Adrenal gland (tissue), 12 donors: Measurements from ENCODE around the gene MAML2. TPM values are rescaled to one million over a fixed set of nuclear protein-coding genes. Genes with fewer than 3 reads are reported as not detected.

Experiments
- DNase-seq, 7 donors: peaks; one replicate each; pipeline ENCODE4 v3.0.0-alpha.2; 2019 to 2020
- H3K27ac ChIP-seq, 5 donors: fragments of 200-600 bp; sonication (generic) in 4 of 5; 1 replicate in 3 of 5; 2 replicates in 2 of 5; pipeline versions ENCODE4 v1.5.1 to v1.8.0; 2016 to 2020; ENCODE audit warnings: mild to moderate bottlenecking in 1 of 5
- H3K27me3 ChIP-seq: fragments of 200-600 bp; 2 replicates; pipeline ENCODE4 v1.8.0; 2021
- H3K36me3 ChIP-seq, 2 donors: fragments of 200-600 bp; replicated peaks in 1 of 2; 1 replicate in 1 of 2; 2 replicates in 1 of 2; pipeline versions ENCODE4 v1.5.1 to v1.8.0; 2018 to 2022
- H3K4me1 ChIP-seq, 2 donors: fragments of 200-600 bp; replicated peaks in 1 of 2; 1 replicate in 1 of 2; 2 replicates in 1 of 2; pipeline versions ENCODE4 v1.5.1 to v1.8.0; 2018 to 2021
- H3K4me3 ChIP-seq, 4 donors: fragments of 200-600 bp; sonication (generic) in 3 of 4; one replicate each; pipeline ENCODE4 v1.5.1; 2016 to 2018
- H3K9me3 ChIP-seq, 3 donors: fragments of 200-600 bp; sonication (generic) in 1 of 3; replicated peaks in 1 of 3; 1 replicate in 2 of 3; 2 replicates in 1 of 3; pipeline versions ENCODE4 v1.5.1 to v1.8.0; 2016 to 2021
- CTCF ChIP-seq, 6 experiments: fragments of 450-650 bp in 4 of 6; fragments of 200-600 bp in 2 of 6; sonication (generic) in 1 of 6; IDR thresholded peaks; 1 replicate in 5 of 6; 2 replicates in 1 of 6; pipeline versions ENCODE4 v1.5.1 to v1.8.0; 2016 to 2021; ENCODE audit warnings: antibody characterized with exemption in 6 of 6, mild to moderate bottlenecking in 2 of 6, moderate library complexity in 1 of 6
- POLR2A ChIP-seq, 2 donors: fragments of 450-650 bp; IDR thresholded peaks; one replicate each; pipeline ENCODE4 v1.6.1; 2017; ENCODE audit warnings: antibody characterized with exemption in 2 of 2, mild to moderate bottlenecking in 2 of 2, moderate library complexity in 1 of 2
- WGBS, 4 donors: extraction: QIAGEN DNeasy Blood & Tissue Kit in 2 of 4; methylation state at CpG; one replicate each; pipeline versions ENCODE4 v1.1.5 to v1.1.7; 2013 to 2017; 5-methylcytosine and 5-hydroxymethylcytosine counted together
- intact Hi-C, 2 donors: fragments of 100-400 bp; cut with DNase I; formaldehyde crosslinking; loops; one replicate each; pipeline versions ENCODE4 v1.14.1 to v1.15.0; 2022 to 2023
- polyA plus RNA-seq, 3 donors: library from polyadenylated mRNA; stranded (reverse); fragments of 200-250 nt in 2 of 3; fragments of 350-450 nt in 1 of 3; fragmentation: Illumina TruSeq in 1 of 3; extraction: RNeasy Lipid Tissue Mini Kit (QIAGEN cat#74804) in 1 of 3; gene quantifications; one replicate each; pipeline ENCODE4 v1.2.3, GENCODE V29; 2013 to 2014
- total RNA-seq, 9 donors: library from RNA; depleted of rRNA in 4 of 9; stranded (reverse); fragments of >200 nt in 4 of 9; fragments of 120-200 nt in 1 of 9; fragmentation: NEBNext Ultra II Directional in 1 of 9; extraction: Animal tissue kit (Norgen Biotek cat#: 25700) in 1 of 9; gene quantifications; one replicate each; pipeline versions ENCODE4 v1.1.0 to v1.2.4, GENCODE V29; 2013 to 2023
- donor health status: healthy with polysubstance abuse.
- donor health status: Bipolar disorder and iron deficiency.
- donor health status: DM: yes; HTN: yes; CAD: no.
- donor health status: DM: no; HTN: no; CAD: no.
- donor health status: DM: no; HTN: no; CAD: no.
- donor health status: DM: yes; HTN: yes; CAD: no.

MAML2 gene
- total and polyA plus RNA-seq, 12 donors = 1.4 to 19.4 (median 7.6) TPM

- no peaks in the 10 kb centered on the region for H3K27me3 ChIP-seq
- no peaks in the 10 kb centered on the region for H3K36me3 ChIP-seq
- H3K27ac ChIP-seq = peak overlapping the region in 2 of 5 donors; percentile 2 to 25
- H3K4me1 ChIP-seq = peaks cover 0 to 10% of the 10 kb centered on the region in 2 donors
- intact Hi-C loops = no loop called here
- no peaks in the 10 kb centered on the region for H3K9me3 ChIP-seq
- no peak for DNase-seq
- no peak overlapping the region for H3K4me3 ChIP-seq
- WGBS, 4 donors = 43 to 53% (median 49%) methylated on average over 1 of the region's 1 CpG
- no peak for TF ChIP-seq CTCF (IDR thresholded peaks at IDR 0.05)
- no peak for TF ChIP-seq POLR2A (IDR thresholded peaks at IDR 0.05)
Observed at GRCh38 chr11:96324912-96325311, 18.1 kb downstream of the MAML2 start.

- no peaks in the 10 kb centered on the region for H3K9me3 ChIP-seq
- H3K4me3 ChIP-seq = no peak overlapping the region
- H3K27ac ChIP-seq = no peak overlapping the region
- H3K4me1 ChIP-seq = peaks cover 0 to 4% of the 10 kb centered on the region in 2 donors
- no peak for DNase-seq
- TF ChIP-seq CTCF (IDR thresholded peaks at IDR 0.05) = no peak
- intact Hi-C loops = no loop called here
- no peaks in the 10 kb centered on the region for H3K36me3 ChIP-seq
- WGBS, 4 donors = 91 to 96% (median 94%) methylated on average over 6 of the region's 6 CpGs
- H3K27me3 ChIP-seq = no peaks in the 10 kb centered on the region
Observed at GRCh38 chr11:96323642-96323985, 19.4 kb downstream of the MAML2 start.

- no peak for TF ChIP-seq POLR2A (IDR thresholded peaks at IDR 0.05)
- TF ChIP-seq CTCF (IDR thresholded peaks at IDR 0.05) = no peak
- no peaks in the 10 kb centered on the region for H3K9me3 ChIP-seq
- H3K27me3 ChIP-seq = no peaks in the 10 kb centered on the region
- H3K4me1 ChIP-seq = peaks cover 2 to 6% of the 10 kb centered on the region in 2 donors
- no peak for DNase-seq
- no peaks in the 10 kb centered on the region for H3K36me3 ChIP-seq
- H3K4me3 ChIP-seq = no peak overlapping the region
- H3K27ac ChIP-seq = no peak overlapping the region
- 93 to 95% (median 94%) methylated on average over 10 of the region's 10 CpGs for WGBS, 4 donors
- intact Hi-C loops = no loop called here
Observed at GRCh38 chr11:96322775-96323641, 20.0 kb downstream of the MAML2 start.

- 84 to 87% (median 85%) methylated on average over 5 of the region's 5 CpGs for WGBS, 4 donors
- intact Hi-C loops = no loop called here
- H3K4me1 ChIP-seq = peaks cover 4 to 21% of the 10 kb centered on the region in 2 donors
- H3K27me3 ChIP-seq = no peaks in the 10 kb centered on the region
- no peak overlapping the region for H3K4me3 ChIP-seq
- H3K9me3 ChIP-seq = no peaks in the 10 kb centered on the region
- DNase-seq = no peak
- no peaks in the 10 kb centered on the region for H3K36me3 ChIP-seq
- TF ChIP-seq POLR2A (IDR thresholded peaks at IDR 0.05) = no peak
- TF ChIP-seq CTCF (IDR thresholded peaks at IDR 0.05) = no peak
- H3K27ac ChIP-seq = no peak overlapping the region
Observed at GRCh38 chr11:96321091-96321490, 21.9 kb downstream of the MAML2 start.
